ENCODE data around the gene PABPC4L. TPM values are rescaled to one million over a fixed set of nuclear protein-coding genes. Genes with fewer than 3 reads are reported as not detected.

The PABPC4L gene
- total RNA-seq (2021) (3.6 to 4.1 TPM (median 3.8 TPM) in 3 replicates), Bru-seq, nascent RNA (percentile 90 among the genes with signal in this experiment)
- long read RNA-seq, experiment 1, full-length matches to known transcripts: 9 of 27 reads
- long read RNA-seq, experiment 1, partial matches to known transcripts: 0 of 27 reads
- long read RNA-seq, experiment 1, other reads (novel, unspliced or antisense): 18 of 27 reads
- long read RNA-seq, experiment 2, full-length matches to known transcripts: 2 of 9 reads
- long read RNA-seq, experiment 2, partial matches to known transcripts: 0 of 9 reads
- long read RNA-seq, experiment 2, other reads (novel, unspliced or antisense): 7 of 9 reads
- long read RNA-seq, experiment 3, full-length matches to known transcripts: 1 of 1 reads
- long read RNA-seq, experiment 3, partial matches to known transcripts: 0 of 1 reads
- long read RNA-seq, experiment 3, other reads (novel, unspliced or antisense): 0 of 1 reads

DNA sequence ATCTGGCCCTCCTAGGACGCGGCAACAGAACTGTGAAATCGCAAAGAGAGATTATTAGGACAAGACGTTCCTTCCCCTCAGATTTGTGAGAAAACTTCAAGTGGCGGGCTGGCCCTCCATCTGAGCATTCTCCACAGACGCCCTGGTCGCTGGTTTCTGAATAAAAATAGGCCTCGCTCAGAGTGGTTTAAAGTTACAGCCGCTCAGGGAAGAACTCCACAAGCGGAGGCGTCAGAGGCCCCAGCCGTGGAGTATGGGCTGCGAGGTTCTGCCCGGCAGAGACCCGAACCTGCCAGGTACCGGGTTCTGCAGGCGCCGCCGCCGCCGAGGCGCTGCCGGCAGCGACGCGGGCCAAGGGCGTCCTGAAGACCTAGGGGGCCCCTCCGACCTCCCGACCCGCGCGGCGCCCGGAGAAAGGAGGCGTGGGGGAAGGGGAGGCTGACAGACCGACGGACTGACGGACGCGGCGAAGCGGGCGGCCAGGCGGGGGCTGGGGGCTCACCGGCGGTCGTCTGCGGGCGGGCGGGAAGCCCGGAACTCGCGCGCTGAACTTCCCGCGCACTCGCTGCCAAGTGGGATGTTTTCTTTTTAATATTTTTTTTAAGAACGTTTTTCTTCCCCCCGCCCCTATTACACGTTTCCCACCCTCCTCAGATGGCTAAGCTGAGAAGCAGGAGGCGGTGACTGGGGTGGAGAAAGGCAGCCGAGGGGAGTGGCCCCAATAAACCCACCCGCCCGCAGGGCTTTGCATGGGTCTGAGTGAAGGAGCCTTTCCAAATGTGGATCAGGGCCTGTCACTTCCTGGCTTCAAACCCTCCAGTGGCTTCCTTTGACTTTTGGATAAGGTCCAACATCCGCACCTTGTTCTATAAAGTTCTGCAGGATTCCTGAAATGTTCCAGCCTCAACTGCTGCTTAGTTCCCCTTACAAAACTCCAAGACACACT is at the start of gene PABPC4L:
Gene PABPC4L, minus strand, starts transcription at position 574 of the 946 bp plus-strand sequence. CDS start 770 bp downstream, outside the sequence.
- POLR2A ChIA-PET: no interaction called here
- TF ChIP-seq, protein P1, sequence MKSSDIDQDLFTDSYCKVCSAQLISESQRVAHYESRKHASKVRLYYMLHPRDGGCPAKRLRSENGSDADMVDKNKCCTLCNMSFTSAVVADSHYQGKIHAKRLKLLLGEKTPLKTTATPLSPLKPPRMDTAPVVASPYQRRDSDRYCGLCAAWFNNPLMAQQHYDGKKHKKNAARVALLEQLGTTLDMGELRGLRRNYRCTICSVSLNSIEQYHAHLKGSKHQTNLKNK (CRISPR knock-in tag; IDR thresholded peaks at IDR 0.05): no peak
- TF ChIP-seq CREB1 (CRISPR knock-in tag; IDR thresholded peaks at IDR 0.05) (no peak), NR2C2 (CRISPR knock-in tag; IDR thresholded peaks at IDR 0.05) (no peak), SMAD4 (CRISPR knock-in tag; IDR thresholded peaks at IDR 0.05) (no peak), TCF7 (CRISPR knock-in tag; IDR thresholded peaks at IDR 0.05; ENCODE audit: low read depth) (no peak), IRF2 (CRISPR knock-in tag; IDR thresholded peaks at IDR 0.05; ENCODE audit: borderline replicate concordance, low read depth) (no peak), ESRRA (CRISPR knock-in tag; IDR thresholded peaks at IDR 0.05; ENCODE audit: borderline replicate concordance) (no peak), ZNF121 (CRISPR knock-in tag; IDR thresholded peaks at IDR 0.05) (no peak), TP53 (CRISPR knock-in tag; IDR thresholded peaks at IDR 0.05) (no peak), ETV6 (CRISPR knock-in tag; IDR thresholded peaks at IDR 0.05) (no peak), FOXP1 (CRISPR knock-in tag; IDR thresholded peaks at IDR 0.05; ENCODE audit: borderline replicate concordance) (peak; percentile 36; the same call in 1 of the 2 replicates), CREM (CRISPR knock-in tag; IDR thresholded peaks at IDR 0.05) (0 out of 2 replicates have a peak, but pooled peaks have one; percentile 50), ZNF423 (CRISPR knock-in tag; IDR thresholded peaks at IDR 0.05) (no peak)
- TF ChIP-seq, protein P2, sequence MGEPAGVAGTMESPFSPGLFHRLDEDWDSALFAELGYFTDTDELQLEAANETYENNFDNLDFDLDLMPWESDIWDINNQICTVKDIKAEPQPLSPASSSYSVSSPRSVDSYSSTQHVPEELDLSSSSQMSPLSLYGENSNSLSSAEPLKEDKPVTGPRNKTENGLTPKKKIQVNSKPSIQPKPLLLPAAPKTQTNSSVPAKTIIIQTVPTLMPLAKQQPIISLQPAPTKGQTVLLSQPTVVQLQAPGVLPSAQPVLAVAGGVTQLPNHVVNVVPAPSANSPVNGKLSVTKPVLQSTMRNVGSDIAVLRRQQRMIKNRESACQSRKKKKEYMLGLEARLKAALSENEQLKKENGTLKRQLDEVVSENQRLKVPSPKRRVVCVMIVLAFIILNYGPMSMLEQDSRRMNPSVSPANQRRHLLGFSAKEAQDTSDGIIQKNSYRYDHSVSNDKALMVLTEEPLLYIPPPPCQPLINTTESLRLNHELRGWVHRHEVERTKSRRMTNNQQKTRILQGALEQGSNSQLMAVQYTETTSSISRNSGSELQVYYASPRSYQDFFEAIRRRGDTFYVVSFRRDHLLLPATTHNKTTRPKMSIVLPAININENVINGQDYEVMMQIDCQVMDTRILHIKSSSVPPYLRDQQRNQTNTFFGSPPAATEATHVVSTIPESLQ (CRISPR knock-in tag; IDR thresholded peaks at IDR 0.05): no peak
- TF ChIP-seq, protein P3, sequence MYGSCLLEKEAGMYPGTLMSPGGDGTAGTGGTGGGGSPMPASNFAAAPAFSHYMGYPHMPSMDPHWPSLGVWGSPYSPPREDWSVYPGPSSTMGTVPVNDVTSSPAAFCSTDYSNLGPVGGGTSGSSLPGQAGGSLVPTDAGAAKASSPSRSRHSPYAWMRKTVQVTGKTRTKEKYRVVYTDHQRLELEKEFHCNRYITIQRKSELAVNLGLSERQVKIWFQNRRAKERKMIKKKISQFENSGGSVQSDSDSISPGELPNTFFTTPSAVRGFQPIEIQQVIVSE (CRISPR knock-in tag; IDR thresholded peaks at IDR 0.05; ENCODE audit: borderline replicate concordance): no peak
- TF ChIP-seq, protein P4, sequence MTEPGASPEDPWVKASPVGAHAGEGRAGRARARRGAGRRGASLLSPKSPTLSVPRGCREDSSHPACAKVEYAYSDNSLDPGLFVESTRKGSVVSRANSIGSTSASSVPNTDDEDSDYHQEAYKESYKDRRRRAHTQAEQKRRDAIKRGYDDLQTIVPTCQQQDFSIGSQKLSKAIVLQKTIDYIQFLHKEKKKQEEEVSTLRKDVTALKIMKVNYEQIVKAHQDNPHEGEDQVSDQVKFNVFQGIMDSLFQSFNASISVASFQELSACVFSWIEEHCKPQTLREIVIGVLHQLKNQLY (CRISPR knock-in tag; IDR thresholded peaks at IDR 0.05): no peak
- TF ChIP-seq, protein P5, sequence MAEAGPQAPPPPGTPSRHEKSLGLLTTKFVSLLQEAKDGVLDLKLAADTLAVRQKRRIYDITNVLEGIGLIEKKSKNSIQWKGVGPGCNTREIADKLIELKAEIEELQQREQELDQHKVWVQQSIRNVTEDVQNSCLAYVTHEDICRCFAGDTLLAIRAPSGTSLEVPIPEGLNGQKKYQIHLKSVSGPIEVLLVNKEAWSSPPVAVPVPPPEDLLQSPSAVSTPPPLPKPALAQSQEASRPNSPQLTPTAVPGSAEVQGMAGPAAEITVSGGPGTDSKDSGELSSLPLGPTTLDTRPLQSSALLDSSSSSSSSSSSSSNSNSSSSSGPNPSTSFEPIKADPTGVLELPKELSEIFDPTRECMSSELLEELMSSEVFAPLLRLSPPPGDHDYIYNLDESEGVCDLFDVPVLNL (CRISPR knock-in tag; IDR thresholded peaks at IDR 0.05; ENCODE audit: borderline replicate concordance, low read depth): no peak
- TF ChIP-seq, protein P6, sequence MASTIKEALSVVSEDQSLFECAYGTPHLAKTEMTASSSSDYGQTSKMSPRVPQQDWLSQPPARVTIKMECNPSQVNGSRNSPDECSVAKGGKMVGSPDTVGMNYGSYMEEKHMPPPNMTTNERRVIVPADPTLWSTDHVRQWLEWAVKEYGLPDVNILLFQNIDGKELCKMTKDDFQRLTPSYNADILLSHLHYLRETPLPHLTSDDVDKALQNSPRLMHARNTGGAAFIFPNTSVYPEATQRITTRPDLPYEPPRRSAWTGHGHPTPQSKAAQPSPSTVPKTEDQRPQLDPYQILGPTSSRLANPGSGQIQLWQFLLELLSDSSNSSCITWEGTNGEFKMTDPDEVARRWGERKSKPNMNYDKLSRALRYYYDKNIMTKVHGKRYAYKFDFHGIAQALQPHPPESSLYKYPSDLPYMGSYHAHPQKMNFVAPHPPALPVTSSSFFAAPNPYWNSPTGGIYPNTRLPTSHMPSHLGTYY (CRISPR knock-in tag; IDR thresholded peaks at IDR 0.05): no peak
- TF ChIP-seq, protein P7, sequence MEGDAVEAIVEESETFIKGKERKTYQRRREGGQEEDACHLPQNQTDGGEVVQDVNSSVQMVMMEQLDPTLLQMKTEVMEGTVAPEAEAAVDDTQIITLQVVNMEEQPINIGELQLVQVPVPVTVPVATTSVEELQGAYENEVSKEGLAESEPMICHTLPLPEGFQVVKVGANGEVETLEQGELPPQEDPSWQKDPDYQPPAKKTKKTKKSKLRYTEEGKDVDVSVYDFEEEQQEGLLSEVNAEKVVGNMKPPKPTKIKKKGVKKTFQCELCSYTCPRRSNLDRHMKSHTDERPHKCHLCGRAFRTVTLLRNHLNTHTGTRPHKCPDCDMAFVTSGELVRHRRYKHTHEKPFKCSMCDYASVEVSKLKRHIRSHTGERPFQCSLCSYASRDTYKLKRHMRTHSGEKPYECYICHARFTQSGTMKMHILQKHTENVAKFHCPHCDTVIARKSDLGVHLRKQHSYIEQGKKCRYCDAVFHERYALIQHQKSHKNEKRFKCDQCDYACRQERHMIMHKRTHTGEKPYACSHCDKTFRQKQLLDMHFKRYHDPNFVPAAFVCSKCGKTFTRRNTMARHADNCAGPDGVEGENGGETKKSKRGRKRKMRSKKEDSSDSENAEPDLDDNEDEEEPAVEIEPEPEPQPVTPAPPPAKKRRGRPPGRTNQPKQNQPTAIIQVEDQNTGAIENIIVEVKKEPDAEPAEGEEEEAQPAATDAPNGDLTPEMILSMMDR (IDR thresholded peaks at IDR 0.05): no peak
- TF ChIP-seq, protein P8, sequence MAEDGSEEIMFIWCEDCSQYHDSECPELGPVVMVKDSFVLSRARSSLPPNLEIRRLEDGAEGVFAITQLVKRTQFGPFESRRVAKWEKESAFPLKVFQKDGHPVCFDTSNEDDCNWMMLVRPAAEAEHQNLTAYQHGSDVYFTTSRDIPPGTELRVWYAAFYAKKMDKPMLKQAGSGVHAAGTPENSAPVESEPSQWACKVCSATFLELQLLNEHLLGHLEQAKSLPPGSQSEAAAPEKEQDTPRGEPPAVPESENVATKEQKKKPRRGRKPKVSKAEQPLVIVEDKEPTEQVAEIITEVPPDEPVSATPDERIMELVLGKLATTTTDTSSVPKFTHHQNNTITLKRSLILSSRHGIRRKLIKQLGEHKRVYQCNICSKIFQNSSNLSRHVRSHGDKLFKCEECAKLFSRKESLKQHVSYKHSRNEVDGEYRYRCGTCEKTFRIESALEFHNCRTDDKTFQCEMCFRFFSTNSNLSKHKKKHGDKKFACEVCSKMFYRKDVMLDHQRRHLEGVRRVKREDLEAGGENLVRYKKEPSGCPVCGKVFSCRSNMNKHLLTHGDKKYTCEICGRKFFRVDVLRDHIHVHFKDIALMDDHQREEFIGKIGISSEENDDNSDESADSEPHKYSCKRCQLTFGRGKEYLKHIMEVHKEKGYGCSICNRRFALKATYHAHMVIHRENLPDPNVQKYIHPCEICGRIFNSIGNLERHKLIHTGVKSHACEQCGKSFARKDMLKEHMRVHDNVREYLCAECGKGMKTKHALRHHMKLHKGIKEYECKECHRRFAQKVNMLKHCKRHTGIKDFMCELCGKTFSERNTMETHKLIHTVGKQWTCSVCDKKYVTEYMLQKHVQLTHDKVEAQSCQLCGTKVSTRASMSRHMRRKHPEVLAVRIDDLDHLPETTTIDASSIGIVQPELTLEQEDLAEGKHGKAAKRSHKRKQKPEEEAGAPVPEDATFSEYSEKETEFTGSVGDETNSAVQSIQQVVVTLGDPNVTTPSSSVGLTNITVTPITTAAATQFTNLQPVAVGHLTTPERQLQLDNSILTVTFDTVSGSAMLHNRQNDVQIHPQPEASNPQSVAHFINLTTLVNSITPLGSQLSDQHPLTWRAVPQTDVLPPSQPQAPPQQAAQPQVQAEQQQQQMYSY (CRISPR knock-in tag; IDR thresholded peaks at IDR 0.05): no peak
- TF ChIP-seq, protein P9, sequence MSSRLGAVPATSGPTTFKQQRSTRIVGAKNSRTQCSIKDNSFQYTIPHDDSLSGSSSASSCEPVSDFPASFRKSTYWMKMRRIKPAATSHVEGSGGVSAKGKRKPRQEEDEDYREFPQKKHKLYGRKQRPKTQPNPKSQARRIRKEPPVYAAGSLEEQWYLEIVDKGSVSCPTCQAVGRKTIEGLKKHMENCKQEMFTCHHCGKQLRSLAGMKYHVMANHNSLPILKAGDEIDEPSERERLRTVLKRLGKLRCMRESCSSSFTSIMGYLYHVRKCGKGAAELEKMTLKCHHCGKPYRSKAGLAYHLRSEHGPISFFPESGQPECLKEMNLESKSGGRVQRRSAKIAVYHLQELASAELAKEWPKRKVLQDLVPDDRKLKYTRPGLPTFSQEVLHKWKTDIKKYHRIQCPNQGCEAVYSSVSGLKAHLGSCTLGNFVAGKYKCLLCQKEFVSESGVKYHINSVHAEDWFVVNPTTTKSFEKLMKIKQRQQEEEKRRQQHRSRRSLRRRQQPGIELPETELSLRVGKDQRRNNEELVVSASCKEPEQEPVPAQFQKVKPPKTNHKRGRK (CRISPR knock-in tag; IDR thresholded peaks at IDR 0.05; ENCODE audit: borderline replicate concordance): no peak

More for the DNA sequence above, at the start of gene PABPC4L:
- DNase-seq (ENCODE audit: low spot score): peak; percentile 59
- Mint-ChIP-seq H3K27me3 (ENCODE audit: low read depth) (peaks cover 13% of the 10 kb centered on the region), H3K9me3 (peaks cover 17% of the 10 kb centered on the region), H3K4me3 (peak within 1 kb of the TSS; percentile 68), H3K27ac (no peak within 1 kb of the TSS; the same call in 1 of the 2 replicates), H3K36me3 (peaks cover 16% of the 10 kb centered on the region), H3K4me1 (peaks cover 33% of the 10 kb centered on the region)
- CTCF ChIA-PET: no interaction called here
- ATAC-seq: peak; percentile 95
